Neuronal stem cell (in vitro differentiated cells): Measurements from ENCODE around the gene AP3D1.

Source experiments
- DNase-seq: peaks from one replicate; pipeline ENCODE4 v3.0.0-alpha.2; 2013; ENCODE audit warnings: low spot score
- H2AFZ ChIP-seq: one replicate; pipeline ENCODE4 v1.6.1; 2013; ENCODE audit warnings: mild to moderate bottlenecking, low read length, inconsistent platforms
- H2AK5ac ChIP-seq: 2 replicates; pipeline ENCODE4 v1.6.1; 2013; ENCODE audit warnings: low read depth, mild to moderate bottlenecking, inconsistent platforms, low read length, moderate library complexity, mixed read lengths
- H2BK120ac ChIP-seq: 2 replicates; pipeline ENCODE4 v1.6.1; 2013; ENCODE audit warnings: low read depth, mild to moderate bottlenecking, inconsistent platforms, low read length, moderate library complexity, mixed read lengths
- H2BK12ac ChIP-seq: one replicate; pipeline ENCODE4 v1.6.1; 2013; ENCODE audit warnings: low read length, inconsistent platforms
- H2BK15ac ChIP-seq: 2 replicates; pipeline ENCODE4 v1.6.1; 2013; ENCODE audit warnings: mild to moderate bottlenecking, low read length, inconsistent platforms, mixed read lengths
- H2BK5ac ChIP-seq: one replicate; pipeline ENCODE4 v1.6.1; 2013; ENCODE audit warnings: inconsistent platforms, mild to moderate bottlenecking, low read length, moderate library complexity
- H3K14ac ChIP-seq: one replicate; pipeline ENCODE4 v1.6.1; 2013; ENCODE audit warnings: low read length, inconsistent platforms
- H3K18ac ChIP-seq: 2 replicates; pipeline ENCODE4 v1.6.1; 2013; ENCODE audit warnings: low read length, inconsistent platforms
- H3K23ac ChIP-seq: 2 replicates; pipeline ENCODE4 v1.6.1; 2013; ENCODE audit warnings: low read depth, mild to moderate bottlenecking, mixed read lengths, low read length, inconsistent platforms; ENCODE audit not compliant: poor library complexity
- H3K27ac ChIP-seq: replicated peaks from 3 replicates; pipeline ENCODE4 v1.5.1; 2013; ENCODE audit warnings: low read length, inconsistent platforms
- H3K27me3 ChIP-seq, 3 experiments: 2 replicates each; pipeline ENCODE4 v1.6.1; 2013; ENCODE audit warnings: low read length in 3 of 3, mild to moderate bottlenecking in 2 of 3, inconsistent platforms in 1 of 3, low read depth in 1 of 3, mixed read lengths in 1 of 3, moderate library complexity in 1 of 3; ENCODE audit not compliant: control insufficient read depth in 3 of 3, insufficient read depth in 3 of 3
- H3K36me3 ChIP-seq, 2 donors: replicated peaks in 1 of 2; 2 replicates each; pipeline ENCODE4 v1.6.1; 2013; ENCODE audit warnings: low read length in 2 of 2; ENCODE audit not compliant: control insufficient read depth in 2 of 2, insufficient read depth in 2 of 2
- H3K4ac ChIP-seq: 2 replicates; pipeline ENCODE4 v1.6.1; 2013; ENCODE audit warnings: inconsistent platforms, mild to moderate bottlenecking, low read length, moderate library complexity
- H3K4me1 ChIP-seq, 2 donors: 1 replicate in 1 of 2; 2 replicates in 1 of 2; pipeline ENCODE4 v1.6.1; 2013; ENCODE audit warnings: low read length in 2 of 2, low read depth in 1 of 2; ENCODE audit not compliant: control insufficient read depth in 2 of 2, insufficient read depth in 1 of 2
- H3K4me2 ChIP-seq: one replicate; pipeline ENCODE4 v1.6.1; 2013; ENCODE audit warnings: mild to moderate bottlenecking, low read length, inconsistent platforms; ENCODE audit not compliant: insufficient read depth, poor library complexity, severe bottlenecking
- H3K4me3 ChIP-seq, 2 donors: 2 replicates each; pipeline ENCODE4 v1.5.1; 2013; ENCODE audit warnings: low read length in 2 of 2, mild to moderate bottlenecking in 2 of 2, inconsistent platforms in 1 of 2, moderate library complexity in 1 of 2
- H3K79me1 ChIP-seq: one replicate; pipeline ENCODE4 v1.6.1; 2013; ENCODE audit warnings: low read depth, mild to moderate bottlenecking, inconsistent platforms, low read length, moderate library complexity
- H3K9ac ChIP-seq: one replicate; pipeline ENCODE4 v1.6.1; 2013; ENCODE audit warnings: mild to moderate bottlenecking, low read depth, low read length, inconsistent platforms; ENCODE audit not compliant: poor library complexity
- H3K9me3 ChIP-seq, 2 donors: replicated peaks in 1 of 2; 2 replicates each; pipeline versions ENCODE3 to v1.6.1; 2013; ENCODE audit warnings: low read length in 2 of 2, mild to moderate bottlenecking in 2 of 2, inconsistent platforms in 1 of 2, low read depth in 1 of 2, mixed read lengths in 1 of 2, moderate library complexity in 1 of 2; ENCODE audit not compliant: control insufficient read depth in 2 of 2, insufficient read depth in 1 of 2
- H4K8ac ChIP-seq: one replicate; pipeline ENCODE4 v1.6.1; 2013; ENCODE audit warnings: low read depth, mild to moderate bottlenecking, inconsistent platforms, low read length, moderate library complexity
- H4K91ac ChIP-seq: one replicate; pipeline ENCODE4 v1.6.1; 2013; ENCODE audit warnings: low read length, low read depth, mild to moderate bottlenecking, inconsistent platforms; ENCODE audit not compliant: poor library complexity
- WGBS, 2 donors: extraction: QIAGEN DNeasy Blood & Tissue Kit; methylation state at CpG; one replicate each; pipeline ENCODE4 v1.1.7; 2013; ENCODE audit warnings: missing lambda C conversion rate in 2 of 2, mixed read lengths in 1 of 2; ENCODE audit not compliant: insufficient read length in 2 of 2, insufficient replicate concordance in 1 of 2; ENCODE audit errors: extremely low coverage in 2 of 2; 5-methylcytosine and 5-hydroxymethylcytosine counted together

AP3D1 gene

DNA sequence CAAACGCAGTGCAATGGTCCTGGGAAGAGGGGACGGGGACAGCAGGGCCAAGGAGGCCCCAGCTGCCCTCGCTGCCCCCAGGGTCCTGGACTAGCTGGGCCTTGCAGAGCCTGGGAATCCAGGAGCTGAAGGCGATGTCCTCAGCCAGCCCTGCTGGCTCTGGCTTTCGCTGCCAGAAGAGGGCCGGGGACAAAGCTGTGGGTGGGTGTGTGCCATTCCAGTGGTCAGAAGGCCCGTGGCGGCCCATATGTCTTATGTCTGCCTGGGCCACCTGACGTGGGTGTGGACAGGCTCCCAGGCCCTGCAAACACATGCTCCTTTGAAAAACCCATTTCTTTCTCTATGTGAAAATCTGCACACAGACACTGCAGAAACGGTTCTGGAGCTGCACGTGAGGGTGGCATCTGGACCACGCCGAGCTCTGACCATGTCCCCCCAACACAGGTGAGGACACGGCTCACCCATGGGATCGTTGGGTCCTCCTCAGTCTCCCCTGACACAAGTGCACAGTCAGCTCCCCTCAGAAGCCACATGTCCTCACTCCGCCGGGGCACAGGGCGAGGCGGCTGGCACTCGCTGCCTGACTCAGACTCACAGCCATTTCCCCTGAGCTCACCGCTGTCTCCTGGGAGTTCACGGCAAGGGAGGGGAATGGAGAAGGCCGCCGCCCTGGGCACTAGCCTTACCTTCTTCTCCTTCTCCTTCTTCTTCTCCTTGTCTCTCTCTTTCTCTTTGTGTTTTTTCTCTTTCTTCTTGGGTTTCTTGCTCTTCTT, 37.7 kb downstream of the AP3D1 start:
- no peak overlapping the region for H2BK15ac ChIP-seq
- no peak overlapping the region for H2BK120ac ChIP-seq
- no peaks in the 10 kb centered on the region for H3K9me3 ChIP-seq
- no peak for DNase-seq
- H2AK5ac ChIP-seq = no peak overlapping the region
- no peak overlapping the region for H3K9ac ChIP-seq
- no peak overlapping the region for H2BK12ac ChIP-seq
- H3K18ac ChIP-seq = no peak overlapping the region
- H4K91ac ChIP-seq = no peak overlapping the region
- H3K4me2 ChIP-seq = no peak overlapping the region
- H3K23ac ChIP-seq = peak overlapping the region; percentile 11
- peaks cover 13% of the 10 kb centered on the region for H3K79me1 ChIP-seq
- no peak overlapping the region for H3K4ac ChIP-seq
- peaks cover 89 to 99% of the 10 kb centered on the region in 2 donors for H3K36me3 ChIP-seq
- no CpG with 5 or more reads among the region's 24 CpGs for WGBS, 2 donors
- no peak overlapping the region for H3K4me3 ChIP-seq
- H3K4me1 ChIP-seq = no peaks in the 10 kb centered on the region
- H2AFZ ChIP-seq = no peak overlapping the region
- H4K8ac ChIP-seq = no peak overlapping the region
- H3K27me3 ChIP-seq = no peaks in the 10 kb centered on the region
- no peak overlapping the region for H3K27ac ChIP-seq
- H2BK5ac ChIP-seq = no peak overlapping the region
- no peak overlapping the region for H3K14ac ChIP-seq

DNA sequence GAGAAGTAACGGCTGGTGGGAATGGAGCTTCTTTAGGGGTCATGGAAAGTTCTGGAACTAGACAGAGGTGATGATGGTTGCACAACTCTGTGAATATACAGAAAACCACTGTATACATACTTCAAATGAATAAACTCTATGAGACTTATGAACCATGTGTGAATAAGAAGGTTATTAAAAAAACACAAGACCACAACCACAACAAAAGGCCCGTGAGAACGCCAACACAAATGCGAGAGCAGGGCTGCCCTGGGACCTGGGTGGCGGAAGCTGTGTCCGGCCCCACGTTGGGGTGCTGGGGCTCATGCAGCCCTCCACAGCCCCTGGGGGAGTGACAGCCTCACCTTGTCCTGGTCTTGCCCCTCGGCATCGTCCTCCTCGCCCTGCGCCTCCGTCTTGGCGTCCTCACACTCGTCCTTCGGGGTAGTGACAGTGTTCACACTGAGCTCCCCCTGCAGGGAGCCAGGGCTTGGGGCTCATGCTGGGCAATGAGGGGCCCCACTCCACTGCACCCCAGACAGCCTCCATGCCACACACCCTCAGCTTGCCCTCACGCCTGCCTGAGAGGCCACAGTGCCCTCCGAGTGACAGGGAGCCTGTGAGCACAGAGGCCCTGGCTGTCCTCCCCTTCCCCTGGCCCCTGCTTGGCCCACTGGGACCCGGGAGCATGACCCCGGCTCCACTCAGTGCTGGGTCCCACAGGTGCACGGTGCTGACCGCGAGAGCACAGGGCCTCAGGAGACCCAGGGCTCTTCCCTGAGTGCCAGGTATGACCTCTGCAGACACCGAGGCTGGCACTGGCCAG, 38.6 kb downstream of the AP3D1 start:
- Histone ChIP-seq H2BK15ac (no peak overlapping the region), H4K91ac (no peak overlapping the region), H3K27me3 (no peaks in the 10 kb centered on the region), H3K4me3 (no peak overlapping the region), H2BK5ac (no peak overlapping the region), H3K9ac (peak overlapping the region; percentile 70), H2BK120ac (no peak overlapping the region), H2BK12ac (no peak overlapping the region), H2AFZ (no peak overlapping the region), H3K4ac (no peak overlapping the region), H3K79me1 (peaks cover 13% of the 10 kb centered on the region), H3K18ac (no peak overlapping the region), H3K23ac (no peak overlapping the region), H3K4me1 (no peaks in the 10 kb centered on the region), H3K14ac (no peak overlapping the region), H3K9me3 (no peaks in the 10 kb centered on the region), H4K8ac (no peak overlapping the region), H2AK5ac (no peak overlapping the region), H3K36me3 (peaks cover 90 to 99% of the 10 kb centered on the region in 2 donors), H3K27ac (no peak overlapping the region), H3K4me2 (no peak overlapping the region)
- DNase-seq = no peak
- no CpG with 5 or more reads among the region's 23 CpGs for WGBS, 2 donors

DNA sequence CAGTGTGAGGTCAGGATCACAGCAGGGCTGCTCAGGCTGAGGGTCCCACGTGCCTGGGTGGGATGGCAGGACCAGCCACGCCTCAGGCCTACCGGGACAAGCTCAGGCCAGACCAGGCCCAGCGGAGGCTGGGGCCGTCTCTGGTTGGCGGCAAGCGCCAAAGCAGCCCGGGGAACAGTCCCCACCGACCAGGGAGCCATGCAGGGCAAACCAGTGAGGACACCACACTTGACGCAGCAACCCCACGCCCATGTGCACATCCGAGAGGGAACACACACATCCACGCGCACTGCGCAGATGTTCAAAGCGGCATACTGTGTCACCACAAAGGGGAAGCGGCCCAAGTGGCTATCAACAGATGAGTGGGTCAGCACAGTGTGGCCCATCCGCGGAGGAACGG, 39.5 kb downstream of the AP3D1 start:
- Histone ChIP-seq H2BK5ac (no peak overlapping the region), H3K4ac (no peak overlapping the region), H2BK120ac (no peak overlapping the region), H3K27me3 (no peaks in the 10 kb centered on the region), H2BK12ac (no peak overlapping the region), H3K9ac (peak overlapping the region; percentile 44), H3K4me2 (no peak overlapping the region), H3K36me3 (peaks cover 85 to 97% of the 10 kb centered on the region in 2 donors), H3K23ac (peak overlapping the region; percentile 73), H2AK5ac (no peak overlapping the region), H4K8ac (no peak overlapping the region), H3K18ac (no peak overlapping the region), H4K91ac (no peak overlapping the region), H3K79me1 (peaks cover 13% of the 10 kb centered on the region), H3K4me1 (no peaks in the 10 kb centered on the region), H2AFZ (no peak overlapping the region), H3K9me3 (no peaks in the 10 kb centered on the region), H3K27ac (no peak overlapping the region), H3K14ac (no peak overlapping the region), H3K4me3 (peak overlapping the region in 1 of 2 donors; percentile 66), H2BK15ac (no peak overlapping the region)
- DNase-seq = no peak
- WGBS, 2 donors = no CpG with 5 or more reads among the region's 20 CpGs

DNA sequence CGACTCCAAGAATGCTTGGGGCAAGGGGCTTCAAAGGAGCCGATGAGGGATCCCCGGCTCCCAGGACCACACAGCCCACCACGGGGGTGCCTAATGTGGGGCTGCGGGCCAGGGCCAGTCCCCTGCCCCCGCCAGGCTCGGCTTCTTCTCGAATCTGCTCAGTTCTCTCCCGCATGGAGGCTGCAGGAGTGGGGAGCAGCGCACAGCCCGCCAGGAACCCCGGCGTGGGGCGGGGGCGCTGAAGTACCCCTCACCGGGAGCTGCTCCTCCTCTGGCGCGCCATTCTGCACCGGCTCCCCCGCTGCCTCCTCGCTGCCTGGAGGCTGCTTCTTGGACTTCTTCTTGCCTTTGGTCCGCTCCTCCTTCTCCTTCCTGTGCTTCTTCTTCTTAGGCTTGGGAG, 39.9 kb downstream of the AP3D1 start:
- Histone ChIP-seq H2BK120ac (no peak overlapping the region), H3K27ac (no peak overlapping the region), H2BK15ac (no peak overlapping the region), H3K27me3 (no peaks in the 10 kb centered on the region), H3K14ac (no peak overlapping the region), H2AK5ac (no peak overlapping the region), H3K4me3 (no peak overlapping the region), H4K91ac (no peak overlapping the region), H3K4me2 (no peak overlapping the region), H3K36me3 (peaks cover 84 to 97% of the 10 kb centered on the region in 2 donors), H3K18ac (no peak overlapping the region), H2BK12ac (no peak overlapping the region), H3K79me1 (peaks cover 13% of the 10 kb centered on the region), H2BK5ac (no peak overlapping the region), H3K9me3 (peaks cover 0 to 2% of the 10 kb centered on the region in 2 donors), H4K8ac (no peak overlapping the region), H3K4me1 (no peaks in the 10 kb centered on the region), H3K4ac (no peak overlapping the region), H3K23ac (peak overlapping the region; percentile 73), H3K9ac (no peak overlapping the region), H2AFZ (no peak overlapping the region)
- WGBS, 2 donors = no CpG with 5 or more reads among the region's 22 CpGs
- DNase-seq = no peak
